HK-2 (cell line): ENCODE measurements around the gene LDLRAD3.

ENCODE experiments used
- DNase-seq: peaks from one replicate; pipeline ENCODE4 v3.0.0-alpha.2; 2018; ENCODE audit not compliant: unreplicated experiment

Gene LDLRAD3

DNA sequence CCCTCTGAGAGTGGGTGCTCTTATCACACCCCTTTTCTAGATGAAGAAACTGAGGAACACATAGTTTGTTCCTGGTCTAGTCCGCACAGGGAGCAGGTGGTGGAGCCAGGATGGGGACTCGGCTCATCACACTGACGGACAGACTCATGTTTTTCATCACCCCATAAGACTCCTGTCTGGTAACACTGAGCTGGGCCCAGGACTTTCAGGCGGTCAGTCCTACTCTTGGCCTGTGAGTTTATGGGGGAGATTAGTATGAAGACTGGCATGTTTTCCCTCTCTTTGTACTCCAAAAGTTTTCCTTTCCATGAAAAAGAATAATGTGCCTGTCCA, 160.8 kb downstream of the LDLRAD3 start:
- DNase-seq = no peak

DNA sequence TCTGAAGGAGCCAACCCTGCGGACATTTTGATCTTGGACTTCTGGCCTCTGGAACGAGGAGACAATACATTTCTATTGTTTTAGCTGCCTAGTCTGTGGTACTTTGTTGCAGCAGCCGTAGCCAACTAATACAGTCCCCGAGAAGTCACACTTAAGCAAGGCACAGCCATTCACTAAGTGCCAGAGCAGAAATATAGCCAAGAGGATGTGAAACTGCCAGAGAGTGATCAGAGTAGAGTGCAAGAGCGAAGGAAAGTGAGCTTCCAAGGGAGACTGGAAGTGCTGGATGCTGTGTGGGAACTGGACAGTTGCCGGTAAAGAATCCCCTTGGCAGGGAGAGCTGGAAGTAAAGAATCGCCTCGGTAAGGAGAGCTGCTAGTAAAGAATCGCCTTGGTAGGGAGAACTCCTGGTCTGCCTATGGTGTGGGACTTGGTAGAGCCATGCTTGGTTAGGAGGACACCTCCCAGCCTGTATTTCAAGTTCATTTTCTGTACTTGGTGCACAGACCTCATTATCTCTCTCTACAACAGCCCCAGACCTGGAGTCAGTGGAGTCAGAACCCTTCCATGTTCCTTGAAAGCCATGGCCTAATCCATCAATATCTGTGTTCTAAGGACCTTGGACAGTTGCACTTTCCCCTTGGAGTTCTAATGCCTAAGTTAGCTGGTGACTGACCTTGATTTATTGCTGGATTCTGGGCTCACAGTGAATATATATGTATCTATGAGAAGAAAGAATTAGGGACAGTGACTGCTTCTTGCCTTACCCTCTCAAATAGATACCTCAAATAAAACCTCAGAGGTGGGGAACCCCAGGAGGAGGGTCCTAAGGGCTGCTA, 162.1 kb downstream of the LDLRAD3 start:
- DNase-seq = no peak

DNA sequence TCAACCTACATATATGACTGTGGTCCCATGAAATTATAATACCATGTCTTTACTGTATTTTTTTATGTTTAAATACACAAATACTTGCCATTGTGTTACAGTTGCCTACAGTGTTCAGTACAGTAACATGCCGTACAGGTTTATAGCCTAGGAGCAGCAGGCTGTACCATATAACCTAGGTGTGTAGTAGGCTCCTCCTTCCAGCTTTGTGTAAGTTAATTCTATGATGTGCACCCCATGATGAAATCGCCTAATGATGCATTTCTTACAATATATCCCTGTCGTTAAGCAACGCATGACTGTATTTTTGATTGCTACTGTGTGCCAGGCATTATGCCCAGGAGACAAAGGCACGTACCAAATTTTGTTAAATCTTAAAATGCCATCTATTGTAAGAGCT, 163.7 kb downstream of the LDLRAD3 start:
- DNase-seq = no peak

DNA sequence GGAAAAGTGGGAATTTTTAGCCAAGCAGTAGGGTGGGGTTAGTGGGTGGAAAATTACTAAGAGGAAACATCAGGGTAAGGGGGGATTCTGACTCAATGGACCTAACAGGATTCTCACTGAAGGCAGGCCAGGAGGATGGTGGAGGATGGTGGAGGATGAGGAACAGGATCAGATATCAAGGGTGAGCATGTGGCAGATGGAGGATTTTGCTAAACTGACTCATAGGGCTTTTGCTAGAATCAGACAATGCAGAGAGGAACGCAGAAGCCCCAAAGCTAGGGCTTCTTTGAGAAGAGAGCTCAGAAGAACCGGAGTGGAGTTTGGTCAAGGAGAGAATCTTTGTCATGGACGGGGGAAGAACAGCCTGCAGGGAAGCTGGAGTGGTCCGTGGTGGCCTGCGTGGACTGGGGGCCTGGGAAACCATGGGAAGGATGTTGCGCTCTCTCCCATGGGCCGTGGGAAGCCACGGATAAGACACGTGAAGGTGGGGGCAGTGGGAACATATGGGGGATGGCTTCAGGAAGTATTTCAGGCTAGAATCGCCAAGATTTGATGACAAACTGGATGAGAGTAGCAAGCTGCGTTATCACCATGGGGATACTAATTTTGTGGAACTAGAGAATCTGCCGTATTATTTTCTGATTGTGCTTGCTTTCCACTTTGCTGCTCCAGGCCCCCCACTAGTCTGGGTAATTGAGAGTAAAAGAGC, 165.2 kb downstream of the LDLRAD3 start:
- no peak for DNase-seq

DNA sequence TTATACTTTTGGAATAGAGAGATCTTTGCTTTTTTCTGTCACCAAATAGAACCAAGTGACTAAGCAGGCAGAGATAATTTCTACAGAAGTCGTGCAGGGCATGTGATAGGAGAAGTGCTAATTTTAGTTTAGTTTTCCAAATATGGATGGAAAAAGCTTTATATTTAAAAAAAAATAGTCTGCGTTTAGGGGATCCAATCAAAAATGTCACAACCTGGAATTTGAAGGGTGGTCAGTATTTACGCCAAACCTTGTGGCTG, 165.7 kb downstream of the LDLRAD3 start:
- no peak for DNase-seq

DNA sequence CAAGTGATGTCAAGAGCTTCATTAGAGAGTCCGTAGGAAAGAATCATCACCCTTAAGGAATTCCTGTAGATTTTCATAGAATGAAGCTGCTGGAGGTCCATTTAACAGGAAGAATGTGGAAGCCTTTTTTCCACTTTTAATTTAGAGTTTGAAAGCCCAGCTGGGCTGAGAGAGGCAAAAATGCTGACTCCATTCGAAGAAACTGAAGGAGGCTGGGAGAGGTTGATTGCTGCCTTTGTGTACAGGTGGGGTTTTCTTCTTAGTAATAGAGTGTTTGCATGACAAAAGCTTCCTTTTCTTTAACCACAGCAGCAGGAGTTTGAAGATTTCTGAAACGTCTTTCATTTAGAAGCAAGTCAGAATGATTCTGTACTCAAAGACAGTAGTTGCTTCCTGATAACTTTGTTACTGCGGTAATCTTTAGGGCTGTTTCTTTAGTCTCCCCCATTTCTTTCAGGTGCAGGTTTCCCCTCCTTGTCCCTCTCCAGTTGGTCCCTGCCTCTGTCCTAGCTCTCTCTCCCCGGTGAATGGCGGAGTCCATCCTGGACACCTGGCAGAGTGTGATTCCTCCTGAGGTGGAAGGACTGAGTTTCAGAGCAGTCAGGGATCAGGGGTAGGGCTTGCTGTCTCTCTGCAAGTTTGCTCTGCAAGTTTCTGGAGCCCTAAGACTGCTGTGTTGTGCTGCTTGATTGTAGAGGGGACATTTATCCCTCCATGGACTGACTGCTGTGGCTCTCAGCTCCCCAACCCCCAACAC, 166.2 kb downstream of the LDLRAD3 start:
- no peak for DNase-seq

DNA sequence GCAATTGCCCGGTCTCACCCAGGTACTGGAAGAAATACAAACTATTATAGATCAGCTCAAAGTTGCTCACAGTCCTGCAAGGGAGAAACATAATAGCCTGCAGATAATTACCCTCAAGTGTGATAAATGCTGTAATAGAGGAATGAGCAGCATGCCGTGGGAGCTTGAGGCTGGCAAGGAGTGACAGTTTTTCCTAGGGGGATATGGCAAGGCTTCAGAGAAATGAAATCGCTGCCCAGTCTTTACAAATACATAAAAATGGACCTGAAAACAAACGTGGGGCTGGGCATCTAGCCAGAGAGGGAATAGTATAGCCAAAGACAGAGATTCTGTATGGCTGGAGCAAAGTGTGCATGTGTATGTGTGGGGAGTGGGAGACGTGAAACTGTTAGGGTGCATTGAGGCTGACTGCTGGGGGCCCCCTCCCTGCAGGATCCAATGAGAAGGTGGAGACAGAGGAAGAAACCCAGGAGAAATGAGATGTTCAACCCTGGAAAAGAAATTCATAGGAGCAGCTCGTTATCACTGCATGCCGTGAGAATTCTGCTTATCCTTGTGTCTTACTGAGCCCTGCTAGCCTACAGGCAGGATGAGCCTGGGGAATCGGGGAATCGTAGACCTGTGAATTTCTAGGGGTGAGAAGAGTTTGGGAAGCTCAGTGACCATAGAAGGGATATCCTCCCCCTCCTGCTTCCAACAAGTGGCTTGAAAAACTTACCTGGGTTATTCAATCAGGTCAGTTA, 167.0 kb downstream of the LDLRAD3 start:
- no peak for DNase-seq

DNA sequence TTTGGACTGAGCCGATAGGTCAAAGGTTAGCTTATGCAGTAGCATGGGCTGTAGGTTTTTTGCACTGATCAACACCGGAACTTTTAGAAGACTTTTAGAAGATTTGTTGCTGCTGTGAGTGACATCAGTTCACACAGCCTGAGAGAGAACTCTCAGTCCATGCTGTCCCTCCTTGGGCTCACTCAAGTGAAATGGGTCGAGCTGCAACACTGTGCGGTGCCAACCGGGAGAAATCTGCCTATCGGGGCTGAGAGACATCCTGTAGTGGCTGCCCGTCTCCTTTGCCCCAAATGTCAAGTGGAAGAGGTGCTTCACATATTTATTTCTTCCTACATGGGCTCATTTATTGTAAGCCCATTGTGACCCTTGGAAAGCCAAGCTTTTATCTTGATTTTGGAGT, 170.2 kb downstream of the LDLRAD3 start:
- DNase-seq = no peak

DNA sequence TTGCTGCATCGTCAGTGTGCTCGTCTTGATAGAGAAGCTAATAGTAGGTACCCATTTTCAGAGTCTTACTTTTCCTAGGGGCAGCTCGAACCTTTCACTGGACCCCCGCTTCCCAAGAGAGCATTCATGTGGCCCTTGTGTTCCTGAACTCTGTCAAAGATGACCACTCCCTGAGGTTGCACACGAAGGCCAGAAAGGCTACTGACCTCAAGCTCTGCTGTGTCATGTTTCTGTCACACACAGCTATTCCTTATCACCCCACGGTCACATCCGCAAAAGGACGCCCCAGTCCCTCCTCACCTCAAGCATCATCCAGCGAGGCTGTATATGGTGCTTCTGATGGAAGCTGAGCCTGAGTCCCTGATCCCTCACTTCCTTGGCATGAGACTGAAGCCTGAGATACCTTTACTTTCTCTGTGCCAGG, 171.5 kb downstream of the LDLRAD3 start:
- DNase-seq = no peak

DNA sequence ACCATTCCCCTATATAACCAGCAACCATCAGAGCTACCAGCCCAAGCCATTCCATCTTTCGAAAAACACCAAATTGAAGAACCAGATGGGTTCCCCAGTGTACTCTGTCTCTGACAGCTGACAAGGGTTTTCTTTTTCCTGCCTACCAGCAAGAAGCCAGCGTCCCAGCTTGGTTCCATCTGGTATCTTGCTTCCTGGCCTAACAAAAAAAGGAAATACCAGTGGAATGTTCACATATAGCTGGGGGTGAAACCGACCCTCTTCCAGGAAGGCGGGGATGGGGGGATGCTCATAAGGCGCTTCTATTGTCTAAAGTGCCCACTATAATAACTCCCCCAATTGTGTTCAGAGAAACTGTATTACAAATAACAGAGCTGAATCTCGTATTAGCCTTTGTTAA, 172.3 kb downstream of the LDLRAD3 start:
- no peak for DNase-seq

DNA sequence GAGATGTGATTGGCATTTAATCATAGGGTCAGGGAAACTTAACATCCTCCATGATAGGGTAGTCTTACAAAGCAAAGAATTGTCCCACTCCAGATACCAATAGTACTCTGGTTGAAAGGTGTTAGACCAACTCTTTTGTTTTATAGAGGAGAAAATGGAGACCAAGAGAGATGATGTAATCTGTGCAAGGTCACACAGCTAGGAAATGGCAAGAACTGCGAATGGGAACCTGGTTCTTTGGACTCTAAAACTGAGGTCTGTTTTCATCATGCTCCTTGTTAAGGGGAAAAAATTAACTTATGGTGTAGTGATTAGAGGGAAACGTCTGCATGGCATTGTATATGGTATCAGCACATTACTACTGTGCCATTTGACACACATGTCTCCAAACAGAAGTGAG, 174.2 kb downstream of the LDLRAD3 start:
- DNase-seq = no peak

DNA sequence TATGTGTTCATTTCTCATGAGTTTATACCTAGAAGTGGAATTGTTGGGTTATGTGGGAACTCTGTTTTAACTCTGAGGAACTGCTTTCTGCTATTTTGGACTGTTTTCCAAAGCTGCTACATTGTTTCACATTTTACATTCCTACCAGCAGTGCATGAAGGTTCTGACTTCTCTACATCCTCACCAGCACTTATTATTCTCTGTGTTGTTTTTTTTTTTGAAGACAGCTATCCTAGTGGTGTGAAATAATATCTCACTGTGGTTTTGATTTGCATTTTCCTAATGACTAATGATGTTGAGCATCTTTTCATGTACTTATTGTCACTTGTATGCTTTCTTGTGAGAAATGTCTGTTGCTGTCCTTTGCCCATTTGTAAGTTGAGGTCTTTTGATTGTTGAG, 175.4 kb downstream of the LDLRAD3 start:
- no peak for DNase-seq

DNA sequence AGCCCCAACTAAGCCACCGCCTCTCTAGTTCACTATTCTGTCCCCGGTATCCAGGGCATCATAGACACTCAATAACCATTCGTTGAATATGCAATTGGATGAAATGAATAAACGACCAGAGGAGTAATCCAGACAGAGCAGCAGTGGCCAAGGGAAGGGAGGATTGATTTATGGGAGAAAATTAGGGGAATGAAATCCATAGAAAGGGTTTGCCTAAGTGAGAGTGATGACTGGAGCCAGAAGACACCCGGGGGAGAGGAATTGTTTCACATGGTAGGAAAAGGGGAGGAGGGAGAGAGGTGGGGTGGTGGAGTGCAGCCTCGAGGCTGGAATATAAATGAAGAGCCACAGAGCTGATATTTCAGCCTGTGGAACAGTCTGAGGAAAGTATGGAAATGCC, 177.2 kb downstream of the LDLRAD3 start:
- DNase-seq = no peak

DNA sequence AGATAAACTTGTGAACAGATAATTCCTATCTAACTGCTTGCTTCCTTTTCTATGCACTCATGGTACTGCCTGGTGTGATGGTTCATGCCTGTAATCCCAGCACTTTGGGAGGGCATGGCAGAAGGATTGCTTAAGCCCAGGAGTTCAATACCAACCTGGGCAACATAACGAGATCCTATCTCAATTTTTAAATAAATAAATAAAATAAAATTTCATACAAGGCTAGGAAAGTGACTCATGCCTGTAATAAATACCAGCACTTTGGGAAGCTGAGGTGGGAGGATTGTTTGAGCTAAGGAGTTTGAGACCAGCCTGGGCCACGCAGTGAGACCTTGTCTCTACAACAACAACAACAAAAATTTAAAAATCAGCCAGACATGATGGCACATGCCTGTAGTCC, 178.8 kb downstream of the LDLRAD3 start:
- DNase-seq = no peak

DNA sequence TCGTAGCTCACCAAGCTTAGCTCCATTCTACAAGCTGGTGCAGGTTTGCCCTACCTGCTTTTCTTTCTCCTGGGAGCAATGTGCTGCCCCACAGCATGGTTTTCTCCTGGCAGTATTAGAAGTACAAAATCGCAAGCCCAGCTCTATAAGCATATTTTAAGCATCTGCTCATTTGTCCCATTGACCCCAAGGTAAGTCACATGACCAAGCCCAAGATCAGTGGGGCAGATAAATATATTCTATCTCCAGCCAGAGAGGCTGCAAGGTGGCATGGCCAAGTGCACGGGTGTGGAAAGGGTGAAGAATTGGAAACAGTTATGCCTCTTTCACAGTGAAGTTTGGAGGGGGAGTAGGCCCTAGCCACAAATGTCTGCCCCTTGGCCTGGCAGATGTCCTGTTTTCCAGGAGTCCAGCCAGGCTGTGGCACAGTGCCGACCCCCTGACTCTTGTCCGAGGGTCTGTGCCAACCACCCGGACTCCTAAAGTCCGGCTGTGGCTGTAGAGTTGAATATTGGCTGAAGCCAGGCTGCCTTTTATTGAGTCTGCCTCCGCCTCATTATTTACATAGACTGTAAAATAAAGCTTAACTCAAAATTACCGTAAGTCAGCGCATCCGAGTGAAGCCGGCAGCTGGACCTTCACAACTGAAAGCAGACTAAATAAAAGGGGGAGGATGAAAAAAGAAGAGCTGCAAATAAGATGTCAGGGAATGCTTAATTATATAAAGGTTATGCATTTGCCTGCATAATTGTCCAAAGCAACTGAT, 179.7 kb downstream of the LDLRAD3 start:
- no peak for DNase-seq

DNA sequence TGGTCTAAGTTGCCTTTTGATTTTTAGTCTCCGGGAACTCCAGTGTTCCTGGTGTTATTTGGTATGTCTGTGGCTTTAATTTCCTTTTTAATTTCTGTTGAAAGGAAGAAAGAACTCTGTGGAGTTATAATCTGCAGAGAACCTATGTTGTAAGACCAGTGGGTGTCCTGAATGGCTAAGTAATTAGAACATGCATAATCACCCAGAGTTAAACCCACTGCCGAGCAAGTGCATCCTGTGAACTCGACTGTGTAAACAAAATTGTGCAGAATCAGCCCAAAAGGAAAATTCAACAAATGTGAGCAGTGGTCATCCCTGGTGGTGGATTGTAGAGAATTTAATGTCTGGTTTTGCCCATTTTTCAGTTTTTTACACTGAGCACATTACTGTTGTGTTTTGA, 182.8 kb downstream of the LDLRAD3 start:
- DNase-seq = no peak

DNA sequence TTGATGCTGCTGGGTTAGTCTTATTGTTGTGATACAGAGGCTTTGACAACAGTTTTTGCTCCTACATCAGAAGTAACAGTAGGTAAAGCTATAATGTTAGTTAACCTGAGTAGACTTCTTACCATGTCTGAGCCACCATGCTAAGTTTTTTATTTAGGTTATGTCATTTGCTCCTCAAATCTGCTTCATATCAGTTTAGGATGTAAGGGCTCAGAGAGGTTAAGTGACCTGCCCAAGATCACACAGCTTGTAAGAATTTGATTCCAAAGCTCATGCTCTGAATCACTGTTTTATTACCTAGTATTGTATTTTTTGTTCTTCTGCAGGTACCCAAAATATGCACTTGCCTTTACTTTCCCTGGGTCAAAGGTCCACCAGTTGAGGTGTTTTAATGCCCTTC, 183.7 kb downstream of the LDLRAD3 start:
- DNase-seq = no peak

DNA sequence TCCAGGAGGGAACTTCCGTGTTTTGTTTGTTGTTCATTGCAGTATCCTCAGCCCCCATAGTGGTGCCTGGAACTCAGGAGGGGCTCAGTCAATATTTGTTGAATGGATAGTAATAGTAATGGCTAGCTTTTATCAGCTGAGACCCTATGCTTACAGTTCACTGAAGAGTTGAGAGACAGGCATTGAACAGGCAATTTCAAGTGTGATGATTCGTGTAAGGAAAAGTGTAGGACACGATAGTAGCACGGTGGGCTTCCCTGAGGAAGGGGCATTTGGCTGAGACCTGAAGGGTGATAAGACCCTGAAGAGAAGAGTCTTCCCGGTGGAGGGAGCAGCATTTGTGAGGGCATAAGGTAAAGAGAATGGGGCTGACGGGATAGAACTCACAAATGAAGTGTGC, 186.1 kb downstream of the LDLRAD3 start:
- DNase-seq = no peak

DNA sequence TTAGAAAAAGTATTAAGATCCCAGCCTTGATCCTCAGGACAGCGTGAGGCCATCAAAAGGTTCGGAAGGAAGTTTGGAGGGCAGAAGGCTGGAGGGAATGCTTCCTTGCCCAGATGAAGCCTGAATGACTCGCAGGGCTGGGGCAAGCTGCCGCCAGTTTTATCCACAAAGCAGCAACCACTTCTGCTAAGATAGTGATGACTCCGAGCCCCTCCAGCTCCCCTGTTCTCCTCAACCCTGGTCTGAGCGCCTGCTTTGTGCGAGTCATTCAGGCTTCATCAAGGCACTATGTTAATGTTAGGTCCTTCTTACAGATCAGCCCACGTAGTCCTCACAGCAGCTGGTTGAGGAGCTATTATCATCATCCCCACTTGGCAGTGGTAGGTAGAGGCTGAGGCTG, 186.5 kb downstream of the LDLRAD3 start:
- DNase-seq = no peak

DNA sequence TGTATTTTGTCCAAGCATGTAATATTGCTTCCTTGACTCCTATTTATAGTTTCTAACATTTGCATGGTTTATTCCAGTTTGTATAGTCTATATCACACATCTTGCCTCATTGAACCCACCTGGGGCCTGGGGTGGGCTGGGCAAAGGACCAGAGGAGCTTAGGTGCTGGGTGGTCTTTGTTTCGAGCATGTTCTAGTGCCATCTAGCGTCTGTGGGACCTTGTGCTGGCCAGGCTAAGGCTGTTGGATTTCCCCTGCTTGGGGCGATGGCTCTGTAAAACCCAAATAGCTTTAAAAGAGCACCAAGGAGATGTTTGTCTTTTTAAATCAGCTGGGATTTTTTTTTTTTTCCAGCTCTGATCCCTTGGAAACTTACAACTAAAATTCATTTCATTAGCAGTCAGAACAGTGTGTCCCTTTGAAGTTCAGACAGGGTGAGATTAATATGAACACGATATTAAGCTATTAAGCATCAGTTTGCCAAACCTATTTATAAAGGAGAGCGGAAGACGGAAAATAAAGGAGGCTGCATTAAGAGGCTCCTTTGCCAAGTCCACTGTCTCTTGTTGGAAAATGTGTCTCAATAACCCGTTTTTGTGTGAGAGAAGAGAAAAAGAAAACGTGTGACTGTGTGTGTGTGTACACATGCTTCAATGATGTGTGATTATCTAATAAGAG, 188.0 kb downstream of the LDLRAD3 start:
- DNase-seq = no peak

DNA sequence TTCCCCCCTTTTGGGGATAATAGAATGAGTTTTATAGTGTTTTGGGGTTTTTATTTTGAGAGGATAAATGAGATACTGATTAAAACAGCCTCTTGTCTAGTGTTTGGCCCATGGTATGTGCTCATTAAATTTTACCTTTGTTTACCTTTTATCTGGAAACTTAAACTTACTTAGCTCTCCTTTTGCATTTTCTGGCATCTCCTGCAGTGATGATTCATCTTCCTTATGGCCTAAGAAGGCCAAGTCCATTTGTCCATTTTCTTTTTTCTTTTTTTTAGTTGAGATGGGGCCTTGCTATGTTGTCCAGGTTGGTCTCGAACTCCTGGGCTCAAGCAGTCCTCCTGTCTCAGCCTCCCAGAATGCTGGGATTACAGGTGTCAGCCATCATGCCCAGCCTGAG, 189.1 kb downstream of the LDLRAD3 start:
- no peak for DNase-seq
